Measurements from ENCODE around the gene PRR7.

The PRR7 gene

GRCh38 chr5:177469750-177470525, 23.3 kb downstream of the PRR7 start:
- DNase-seq (ENCODE audit: low spot score): no peak

GRCh38 chr5:177470759-177471536, 24.3 kb downstream of the PRR7 start:
- no peak for DNase-seq (ENCODE audit: low spot score)

GRCh38 chr5:177471610-177472356, 25.2 kb downstream of the PRR7 start:
- no peak for DNase-seq (ENCODE audit: low spot score)

- no peak for DNase-seq (ENCODE audit: low spot score)
Observed at GRCh38 chr5:177472460-177473442, 26.1 kb downstream of the PRR7 start.

GRCh38 chr5:177473443-177474001, 26.9 kb downstream of the PRR7 start, which contains the start of gene DBN1:
Gene DBN1, minus strand, starts transcription at chr5:177473634. Its CDS starts 113 bp downstream, at chr5:177473521.
- DNase-seq (ENCODE audit: low spot score): no peak

GRCh38 chr5:177474002-177474476, 27.4 kb downstream of the PRR7 start:
- DNase-seq (ENCODE audit: low spot score): no peak

GRCh38 chr5:177474846-177475562, 28.4 kb downstream of the PRR7 start:
- DNase-seq (ENCODE audit: low spot score): no peak

GRCh38 chr5:177475563-177476427, 29.2 kb downstream of the PRR7 start:
- DNase-seq (ENCODE audit: low spot score): no peak

- no peak for DNase-seq (ENCODE audit: low spot score)
Observed at GRCh38 chr5:177476531-177477233, 30.1 kb downstream of the PRR7 start.

- no peak for DNase-seq (ENCODE audit: low spot score)
Observed at GRCh38 chr5:177477701-177478477, 31.3 kb downstream of the PRR7 start.

- peak; percentile 59 for DNase-seq (ENCODE audit: low spot score)
Observed at GRCh38 chr5:177478711-177479646, 32.4 kb downstream of the PRR7 start.

- no peak for DNase-seq (ENCODE audit: low spot score)
Observed at GRCh38 chr5:177479774-177480173, 33.2 kb downstream of the PRR7 start.

- no peak for DNase-seq (ENCODE audit: low spot score)
Observed at GRCh38 chr5:177482359-177482795, 35.8 kb downstream of the PRR7 start.

GRCh38 chr5:177483042-177483441, 36.4 kb downstream of the PRR7 start:
- DNase-seq (ENCODE audit: low spot score): no peak

GRCh38 chr5:177483994-177484901, 37.6 kb downstream of the PRR7 start:
- DNase-seq (ENCODE audit: low spot score): no peak
